Lower leg skin (tissue), 3 donors: Measurements from ENCODE around the gene TTC17.

Experiments used
- POLR2A ChIP-seq, 2 donors: fragments of 450-650 bp; IDR thresholded peaks; one replicate each; pipeline ENCODE4 v1.6.1; 2016 to 2017; ENCODE audit warnings: antibody characterized with exemption in 2 of 2, mild to moderate bottlenecking in 1 of 2, moderate library complexity in 1 of 2
- TF ChIP-seq, protein P1 (sequence below), 3 donors: fragments of 450-650 bp; IDR thresholded peaks; one replicate each; pipeline ENCODE4 v1.5.1; 2016; ENCODE audit warnings: antibody characterized with exemption in 3 of 3, mild to moderate bottlenecking in 3 of 3, moderate library complexity in 2 of 3

DNA sequence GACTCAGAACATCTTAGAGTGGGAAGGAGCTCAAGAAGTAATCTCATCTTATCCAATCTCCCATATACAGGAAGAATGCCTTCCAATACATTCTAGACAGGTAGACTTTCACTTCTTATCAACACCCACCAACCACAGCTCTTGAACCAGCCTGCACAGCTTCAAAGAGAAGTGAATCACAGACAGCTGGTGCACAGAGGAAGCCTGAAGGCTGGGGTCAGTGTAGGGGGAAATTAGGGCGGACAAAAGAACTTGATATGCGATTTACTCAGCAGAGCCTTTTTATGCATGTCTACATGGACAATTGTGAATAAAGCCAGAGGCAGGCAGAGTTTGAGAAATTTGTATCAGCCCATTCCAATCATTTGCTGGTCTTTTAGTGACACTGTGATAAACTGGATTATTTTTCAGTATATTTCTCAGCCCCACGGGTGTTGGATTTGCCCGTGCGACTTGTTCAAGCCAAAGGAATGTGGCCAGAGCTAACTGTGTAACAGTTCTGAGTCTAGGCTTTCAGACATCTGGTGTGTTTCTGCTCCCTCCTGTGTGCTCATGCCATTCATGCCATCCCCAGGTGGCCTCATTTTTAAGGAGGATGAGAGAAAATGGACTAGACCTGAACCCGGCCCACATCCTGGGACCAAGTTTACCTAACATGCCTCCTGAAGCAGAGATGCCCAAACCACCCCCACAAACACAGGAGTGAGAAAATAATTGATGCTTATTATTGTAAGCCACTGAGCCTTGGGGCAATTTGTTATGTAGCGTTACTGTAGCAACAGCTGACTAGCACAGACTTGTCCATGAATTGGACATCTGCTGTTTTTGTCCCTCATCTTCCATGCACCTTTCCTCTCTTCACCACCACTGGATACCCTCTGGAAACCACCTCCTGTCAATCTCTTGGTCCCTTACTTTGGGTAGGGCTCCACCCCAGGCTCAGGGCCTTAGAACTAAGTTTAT, 184.3 kb downstream of the TTC17 start:
- TF ChIP-seq, protein P1, sequence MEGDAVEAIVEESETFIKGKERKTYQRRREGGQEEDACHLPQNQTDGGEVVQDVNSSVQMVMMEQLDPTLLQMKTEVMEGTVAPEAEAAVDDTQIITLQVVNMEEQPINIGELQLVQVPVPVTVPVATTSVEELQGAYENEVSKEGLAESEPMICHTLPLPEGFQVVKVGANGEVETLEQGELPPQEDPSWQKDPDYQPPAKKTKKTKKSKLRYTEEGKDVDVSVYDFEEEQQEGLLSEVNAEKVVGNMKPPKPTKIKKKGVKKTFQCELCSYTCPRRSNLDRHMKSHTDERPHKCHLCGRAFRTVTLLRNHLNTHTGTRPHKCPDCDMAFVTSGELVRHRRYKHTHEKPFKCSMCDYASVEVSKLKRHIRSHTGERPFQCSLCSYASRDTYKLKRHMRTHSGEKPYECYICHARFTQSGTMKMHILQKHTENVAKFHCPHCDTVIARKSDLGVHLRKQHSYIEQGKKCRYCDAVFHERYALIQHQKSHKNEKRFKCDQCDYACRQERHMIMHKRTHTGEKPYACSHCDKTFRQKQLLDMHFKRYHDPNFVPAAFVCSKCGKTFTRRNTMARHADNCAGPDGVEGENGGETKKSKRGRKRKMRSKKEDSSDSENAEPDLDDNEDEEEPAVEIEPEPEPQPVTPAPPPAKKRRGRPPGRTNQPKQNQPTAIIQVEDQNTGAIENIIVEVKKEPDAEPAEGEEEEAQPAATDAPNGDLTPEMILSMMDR (IDR thresholded peaks at IDR 0.05): no peak
- TF ChIP-seq POLR2A (IDR thresholded peaks at IDR 0.05): no peak
